K562 (cell line): ENCODE measurements around the gene FGF21. TPM values are rescaled to one million over a fixed set of nuclear protein-coding genes. Genes with fewer than 3 reads are reported as not detected.

Experiments used
- ATAC-seq: fragments of 200-7000 bp; cut with Tn5 transposase; 3 replicates; pipeline ENCODE4 v1.9.1; 2020; ENCODE audit warnings: moderate library complexity
- BruUV-seq: library from RNA; stranded (reverse); fragments of 400-500 nt; replicated peaks from 2 replicates; lab custom pipeline; 2021; lab: Mats Ljungman, UMichigan
- CTCF ChIA-PET: fragments of 300-600 bp; formaldehyde crosslinking; extraction: SDS; loops from one replicate; lab custom pipeline; 2021; ENCODE audit warnings: low intra/inter-chr PET ratio; lab: Yijun Ruan, JAX
- POLR2A ChIA-PET: fragments of 300-600, 350-650 bp; sonication (Branson Sonifier 250); formaldehyde crosslinking; extraction: SDS; loops from one replicate; lab custom pipeline; 2021; ENCODE audit warnings: antibody characterized with exemption, inconsistent platforms; lab: Yijun Ruan, JAX
- DNase-seq, 4 experiments: peaks; one replicate each; pipeline versions ENCODE4 v3.0.0 to v3.0.0-alpha.2; 2011 to 2018; ENCODE audit warnings: low spot score in 3 of 4, mixed read lengths in 3 of 4; ENCODE audit errors: extremely low read depth in 1 of 4
- FAIRE-seq: peaks from 2 replicates; lab custom pipeline; 2011; peaks lifted over from hg19 to GRCh38; lab: Jason Lieb, UNC
- H2AFZ ChIP-seq: 2 replicates; pipeline ENCODE4 v1.6.0; 2011; ENCODE audit warnings: low read depth, low read length, control low read depth, inconsistent platforms
- H3K27ac ChIP-seq: fragments of 200-600 bp; 3 replicates; pipeline ENCODE4 v1.8.0; 2011; ENCODE audit warnings: low read depth, mild to moderate bottlenecking, control low read depth, inconsistent platforms, low read length, moderate library complexity, mixed read lengths; ENCODE audit errors: extremely low read depth
- H3K27me3 ChIP-seq, 2 experiments: fragments of 300-600 bp in 1 of 2; 2 replicates in 1 of 2; 3 replicates in 1 of 2; pipeline versions ENCODE4 v1.6.0 to v1.8.0; 2011; ENCODE audit warnings: inconsistent platforms in 2 of 2, low read length in 2 of 2, mild to moderate bottlenecking in 1 of 2, mixed read lengths in 1 of 2, moderate library complexity in 1 of 2; ENCODE audit not compliant: control insufficient read depth in 2 of 2, insufficient read depth in 2 of 2
- H3K36me3 ChIP-seq: fragments of 300-600 bp; 3 replicates; pipeline ENCODE4 v1.8.0; 2011; ENCODE audit warnings: mild to moderate bottlenecking, low read length, inconsistent platforms; ENCODE audit not compliant: control insufficient read depth, insufficient read depth
- H3K4me1 ChIP-seq, 2 experiments: fragments of 200-600 bp in 1 of 2; replicated peaks in 1 of 2; 2 replicates in 1 of 2; 3 replicates in 1 of 2; pipeline versions ENCODE4 v1.5.1 to v1.8.0; 2011; ENCODE audit warnings: inconsistent platforms in 2 of 2, low read length in 2 of 2, mild to moderate bottlenecking in 1 of 2, mixed read lengths in 1 of 2, moderate library complexity in 1 of 2; ENCODE audit not compliant: control insufficient read depth in 2 of 2, insufficient read depth in 2 of 2
- H3K4me2 ChIP-seq: 2 replicates; pipeline ENCODE4 v1.6.1; 2011; ENCODE audit warnings: low read length, control low read depth, inconsistent platforms, mixed read lengths; ENCODE audit not compliant: insufficient read depth
- H3K4me3 ChIP-seq: fragments of 200-600 bp; sonication (generic), shearing (Covaris generic); 2 replicates; pipeline ENCODE4 v1.5.1; 2016; ENCODE audit warnings: control low read depth, inconsistent platforms
- H3K79me2 ChIP-seq: fragments of 200-600 bp; 3 replicates; pipeline ENCODE4 v1.8.0; 2011; ENCODE audit warnings: low read length, inconsistent platforms; ENCODE audit not compliant: control insufficient read depth, insufficient read depth
- H3K9ac ChIP-seq, 2 experiments: 2 replicates each; pipeline versions ENCODE4 v1.6.0 to v1.6.1; 2011; ENCODE audit warnings: low read depth in 2 of 2, low read length in 2 of 2, control low read depth in 1 of 2, inconsistent platforms in 1 of 2, mild to moderate bottlenecking in 1 of 2, mixed read lengths in 1 of 2; ENCODE audit not compliant: insufficient read depth in 1 of 2
- H3K9me1 ChIP-seq: one replicate; pipeline ENCODE4 v1.6.0; 2011; ENCODE audit warnings: inconsistent platforms, mild to moderate bottlenecking, low read length, moderate library complexity; ENCODE audit not compliant: control insufficient read depth, insufficient read depth
- H3K9me3 ChIP-seq: replicated peaks from 2 replicates; pipeline ENCODE4 v1.5.1; 2011; ENCODE audit warnings: low read depth, low read length, inconsistent platforms; ENCODE audit not compliant: control insufficient read depth, insufficient read depth
- H4K20me1 ChIP-seq: replicated peaks from 2 replicates; pipeline ENCODE4 v1.6.1; 2011; ENCODE audit warnings: low read length, inconsistent platforms, mixed read lengths; ENCODE audit not compliant: control insufficient read depth, insufficient read depth
- POLR2G ChIP-seq: fragments of 200-400 bp; formaldehyde crosslinking; IDR thresholded peaks from 2 replicates; pipeline ENCODE4 v1.6.1; 2017; ENCODE audit warnings: low read depth, mild to moderate bottlenecking, antibody characterized with exemption, low read length, moderate library complexity
- RBFOX2 ChIP-seq: fragments of 200-400 bp; formaldehyde crosslinking; IDR thresholded peaks from 2 replicates; pipeline ENCODE4 v1.6.1; 2017; ENCODE audit warnings: low read depth, mild to moderate bottlenecking, low read length, moderate library complexity
- VEZF1 ChIP-seq: fragments of 200-800 bp; sonication (Bioruptor generic); IDR thresholded peaks from 2 replicates; pipeline ENCODE4 v1.6.1; 2017; ENCODE audit warnings: missing genetic modification characterization, missing compliant biosample characterization
- WGBS: fragments of 100-300 bp; shearing (Covaris generic); methylation state at CpG from one replicate; pipeline ENCODE4 v1.1.6; 2016; ENCODE audit warnings: low coverage, mixed read lengths; ENCODE audit not compliant: insufficient coverage; ENCODE audit errors: missing lambda C conversion rate; 5-methylcytosine and 5-hydroxymethylcytosine counted together
- in situ Hi-C: fragments of 300-500 bp; cut with MboI; formaldehyde crosslinking; loops from 4 replicates; pipeline ENCODE4 v1.15.0; 2018; ENCODE audit warnings: inconsistent platforms, mixed read lengths
- intact Hi-C: fragments of 100-400 bp; cut with micrococcal nuclease; formaldehyde crosslinking; loops from 2 replicates; pipeline ENCODE4 v1.14.2; 2022
- polyA plus RNA-seq, 8 experiments: library from polyadenylated mRNA; depleted of rRNA in 4 of 8; stranded (reverse) in 5 of 8; unstranded in 3 of 8; fragments of >200 nt; fragmentation: Nextera tagmentation in 2 of 8; fragmentation: Illumina TruSeq in 1 of 8; extraction: Ambion mirVana in 2 of 8; extraction: Trizol in 1 of 8; gene quantifications; 2 replicates each; pipeline versions ENCODE4 v1.2.1 to v1.2.3, GENCODE V29; 2011 to 2014; ENCODE audit warnings: inconsistent platforms in 1 of 8, missing spikeins in 1 of 8
- total RNA-seq, 7 experiments: library from RNA; depleted of rRNA in 6 of 7; stranded (reverse); fragments of >200 nt in 6 of 7; fragmentation: Illumina TruSeq in 2 of 7; extraction: Trizol in 2 of 7; gene quantifications; 2 replicates each; pipeline versions ENCODE4 v1.2.1 to v1.2.3, GENCODE V29; 2011 to 2021; ENCODE audit warnings: low replicate concordance in 1 of 7

Gene FGF21
- total and polyA plus RNA-seq, 9 of the 15 experiments (the other 6 are each of a cell fraction or from before 2014, with no cell fraction given), result 0.04 to 0.77 (median 0.09) TPM; not detected in 6

- Histone ChIP-seq H2AFZ (no peak overlapping the region), H3K9me3 (no peaks in the 10 kb centered on the region), H3K27ac (no peak overlapping the region), H3K36me3 (peaks cover 16% of the 10 kb centered on the region; the same call in 1 of the 3 replicates), H3K27me3 (no peaks in the 10 kb centered on the region), H3K4me1 (peaks cover 3 to 24% of the 10 kb centered on the region in 2 experiments; a peak in 4 of 5 replicates), H3K4me3 (no peak overlapping the region), H3K9ac (no peak overlapping the region; a peak in 1 of 4 replicates), H3K9me1 (no peaks in the 10 kb centered on the region), H3K79me2 (no peaks in the 10 kb centered on the region), H4K20me1 (no peaks in the 10 kb centered on the region), H3K4me2 (no peak overlapping the region)
- BruUV-seq, result no TSS peak
- CTCF ChIA-PET, result interaction anchor here (0.6 to 3.0 kb wide), 3 partner anchors 40 to 46 kb away, joined by 3 to 28 read pairs (median 12); partner anchors contain the start of gene HSD17B14
- ATAC-seq (no peak), FAIRE-seq (no peak), DNase-seq (peak in 2 of 4 experiments; percentile 7 to 10)
- intact Hi-C loops (no loop called here), in situ Hi-C loops (loop anchor here (10.0 kb wide), 1 partner anchor 428 kb away; no protein-coding TSS in a partner anchor)
- TF ChIP-seq POLR2G (peak; percentile 64), RBFOX2 (peak; percentile 42), VEZF1 (CRISPR knock-in tag) (no peak)
- POLR2A ChIA-PET, result interaction anchor here (0.6 to 2.7 kb wide), 7 partner anchors 11 to 171 kb away, joined by 4 to 18 read pairs (median 6); partner anchors contain the start of gene BCAT2
- 93% methylated on average over 12 of the region's 20 CpGs for WGBS
Observed at GRCh38 chr19:48796298-48797083, 41.2 kb downstream of the FGF21 start.
